Stimulated activated CD4-positive, alpha-beta T cell treated with anti-CD3 and anti-CD28 coated beads, Interleukin-12 subunit alpha, Interleukin-12 subunit beta, amount 100 ng/mL, for 24 hours (primary cell): ENCODE measurements around the gene PTCHD4.

ENCODE experiments used
- DNase-seq, 2 experiments: peaks; one replicate each; pipeline ENCODE4 v3.0.0-alpha.2; 2020; ENCODE audit warnings: low read depth in 2 of 2

PTCHD4 gene

GRCh38 chr6:48099713-48100587 is 11.0 kb downstream of the PTCHD4 start:
- DNase-seq: no peak

- no peak for DNase-seq
These were observed 12.1 kb downstream of the PTCHD4 start for GRCh38 chr6:48098923-48099322.

GRCh38 chr6:48092550-48093217 is 18.3 kb downstream of the PTCHD4 start:
- no peak for DNase-seq

GRCh38 chr6:48090546-48090945 is 20.5 kb downstream of the PTCHD4 start:
- DNase-seq: no peak

GRCh38 chr6:48087448-48087847 is 23.5 kb downstream of the PTCHD4 start:
- no peak for DNase-seq

GRCh38 chr6:48086187-48086586 is 24.8 kb downstream of the PTCHD4 start:
- DNase-seq: no peak

- DNase-seq: no peak
These were observed 25.8 kb downstream of the PTCHD4 start for GRCh38 chr6:48085131-48085741.

- DNase-seq: no peak
These were observed 26.8 kb downstream of the PTCHD4 start for GRCh38 chr6:48084201-48084600.

GRCh38 chr6:48080227-48081009 is 30.6 kb downstream of the PTCHD4 start:
- DNase-seq: no peak

GRCh38 chr6:48078120-48078519 is 32.9 kb downstream of the PTCHD4 start:
- DNase-seq: no peak

GRCh38 chr6:48075181-48075580 is 35.8 kb downstream of the PTCHD4 start:
- DNase-seq: no peak

- DNase-seq: no peak
These were observed 36.8 kb downstream of the PTCHD4 start for GRCh38 chr6:48073976-48074767.

GRCh38 chr6:48071833-48072232 is 39.2 kb downstream of the PTCHD4 start:
- DNase-seq: no peak

- DNase-seq: no peak
These were observed 41.7 kb downstream of the PTCHD4 start for GRCh38 chr6:48069280-48069679.

GRCh38 chr6:48068278-48069251 is 42.4 kb downstream of the PTCHD4 start:
- no peak for DNase-seq

- DNase-seq: no peak
These were observed 43.1 kb downstream of the PTCHD4 start for GRCh38 chr6:48067886-48068277.

- DNase-seq: no peak
These were observed 43.8 kb downstream of the PTCHD4 start for GRCh38 chr6:48067148-48067712.

GRCh38 chr6:48061265-48061990 is 49.6 kb downstream of the PTCHD4 start:
- DNase-seq: no peak
